GM19452 (cell line): ENCODE data around the gene GSK3B.

ENCODE experiments used
- ATAC-seq: cut with Tn5 transposase; IDR thresholded peaks from one replicate; pipeline ENCODE4 v1.9.1; 2021; ENCODE audit not compliant: unreplicated experiment

Gene GSK3B

GRCh38 chr3:120093911-120094775 is at the start of gene GSK3B:
TSS of gene GSK3B (minus strand) at chr3:120094447. CDS start at chr3:120093434, 1,013 bp downstream.
- peak; percentile 39 for ATAC-seq

GRCh38 chr3:120143676-120144075 is 49.4 kb upstream of the GSK3B start:
- no peak for ATAC-seq

- ATAC-seq = no peak
Measured at GRCh38 chr3:120142236-120142635, 48.0 kb upstream of the GSK3B start.

- ATAC-seq = no peak
Measured at GRCh38 chr3:120140098-120140742, 46.0 kb upstream of the GSK3B start.

GRCh38 chr3:120139140-120139539 is 44.9 kb upstream of the GSK3B start:
- ATAC-seq = no peak

- ATAC-seq = no peak
Measured at GRCh38 chr3:120137548-120137947, 43.3 kb upstream of the GSK3B start.

- ATAC-seq = no peak
Measured at GRCh38 chr3:120130656-120131055, 36.4 kb upstream of the GSK3B start.

GRCh38 chr3:120129718-120130513 is 35.7 kb upstream of the GSK3B start:
- ATAC-seq = no peak

GRCh38 chr3:120129051-120129450 is 34.8 kb upstream of the GSK3B start:
- no peak for ATAC-seq

- no peak for ATAC-seq
Measured at GRCh38 chr3:120125992-120126391, 31.7 kb upstream of the GSK3B start.

- ATAC-seq = no peak
Measured at GRCh38 chr3:120119846-120120510, 25.7 kb upstream of the GSK3B start.

GRCh38 chr3:120114981-120115380 is 20.7 kb upstream of the GSK3B start:
- no peak for ATAC-seq

- ATAC-seq = no peak
Measured at GRCh38 chr3:120114376-120114775, 20.1 kb upstream of the GSK3B start.

GRCh38 chr3:120113128-120114116 is 19.2 kb upstream of the GSK3B start:
- no peak for ATAC-seq

GRCh38 chr3:120111898-120112297 is 17.7 kb upstream of the GSK3B start:
- ATAC-seq = no peak

- ATAC-seq = no peak
Measured at GRCh38 chr3:120103276-120103675, 9.0 kb upstream of the GSK3B start.

GRCh38 chr3:120102674-120103073 is 8.4 kb upstream of the GSK3B start:
- ATAC-seq = no peak

- no peak for ATAC-seq
Measured at GRCh38 chr3:120102232-120102631, 8.0 kb upstream of the GSK3B start.

- no peak for ATAC-seq
Measured at GRCh38 chr3:120101624-120102023, 7.4 kb upstream of the GSK3B start.

GRCh38 chr3:120100711-120101110 is 6.5 kb upstream of the GSK3B start:
- ATAC-seq = no peak
